B cell (primary cell): ENCODE results near the gene HLA-B. TPM values are rescaled to one million over a fixed set of nuclear protein-coding genes. Genes with fewer than 3 reads are reported as not detected.

ENCODE experiments used
- ATAC-seq: fragments of 200-7000 bp; cut with Tn5 transposase; one replicate; pipeline ENCODE4 v1.10.0; 2021; ENCODE audit warnings: low read depth, mild to moderate bottlenecking, moderate number of reproducible peaks, moderate library complexity
- CTCF ChIA-PET: fragments of 350-600 bp; sonication (Branson Sonifier 250); formaldehyde crosslinking; loops from one replicate; lab custom pipeline; 2021; ENCODE audit warnings: antibody characterized with exemption, inconsistent platforms; lab: Charles Lee
- POLR2A ChIA-PET: fragments of 350-600 bp; sonication (Branson Sonifier 250); formaldehyde crosslinking; loops from one replicate; lab custom pipeline; 2021; ENCODE audit warnings: antibody characterized with exemption; lab: Charles Lee
- DNase-seq: peaks from one replicate; pipeline ENCODE4 v3.0.0; 2013
- H2AFZ ChIP-seq: 2 replicates; pipeline ENCODE4 v1.6.1; 2012; ENCODE audit warnings: mild to moderate bottlenecking, low read depth, low read length; ENCODE audit not compliant: insufficient read depth, poor library complexity, severe bottlenecking
- H3K27ac ChIP-seq, 2 donors: 1 replicate in 1 of 2; 2 replicates in 1 of 2; pipeline ENCODE4 v1.5.1; 2012 to 2013; ENCODE audit warnings: low read length in 2 of 2, mild to moderate bottlenecking in 2 of 2, moderate library complexity in 1 of 2
- H3K27me3 ChIP-seq, 4 experiments: fragments of 200-600 bp in 1 of 4; sonication (generic) in 1 of 4; replicated peaks in 1 of 4; 1 replicate in 2 of 4; 2 replicates in 2 of 4; pipeline versions ENCODE4 v1.6.1 to v1.7.0; 2013 to 2016; ENCODE audit warnings: low read length in 3 of 4, mild to moderate bottlenecking in 2 of 4, mixed read lengths in 1 of 4, moderate library complexity in 1 of 4; ENCODE audit not compliant: insufficient read depth in 4 of 4, control insufficient read depth in 3 of 4; ENCODE audit errors: control extremely low read depth in 1 of 4
- H3K36me3 ChIP-seq, 2 experiments: replicated peaks in 1 of 2; 1 replicate in 1 of 2; 2 replicates in 1 of 2; pipeline versions ENCODE4 v1.6.1 to v1.7.1; 2013; ENCODE audit warnings: low read length in 1 of 2; ENCODE audit not compliant: insufficient read depth in 2 of 2, control insufficient read depth in 1 of 2; ENCODE audit errors: control extremely low read depth in 1 of 2, extremely low read depth in 1 of 2
- H3K4me1 ChIP-seq, 2 donors: fragments of 200-600 bp in 1 of 2; sonication (generic) in 1 of 2; 1 replicate in 1 of 2; 2 replicates in 1 of 2; pipeline versions ENCODE4 v1.5.1 to v1.6.1; 2013 to 2017; ENCODE audit warnings: low read length in 2 of 2; ENCODE audit not compliant: control insufficient read depth in 2 of 2, insufficient read depth in 2 of 2
- H3K4me2 ChIP-seq: replicated peaks from 2 replicates; pipeline ENCODE3; 2012; ENCODE audit warnings: mild to moderate bottlenecking, low read depth, low read length; ENCODE audit not compliant: poor library complexity, severe bottlenecking
- H3K4me3 ChIP-seq, 5 experiments: fragments of 200-600 bp in 1 of 5; sonication (generic) in 1 of 5; 1 replicate in 3 of 5; 2 replicates in 2 of 5; pipeline versions ENCODE4 v1.5.1 to v1.7.0; 2011 to 2016; ENCODE audit warnings: low read length in 4 of 5, mild to moderate bottlenecking in 4 of 5, low read depth in 2 of 5, control low read depth in 1 of 5, moderate library complexity in 1 of 5; ENCODE audit not compliant: insufficient read depth in 1 of 5; ENCODE audit errors: control extremely low read depth in 1 of 5, extremely low read depth in 1 of 5
- H3K79me2 ChIP-seq: fragments of 200-600 bp; sonication (generic); one replicate; pipeline ENCODE4 v1.6.0; 2016; ENCODE audit warnings: low read length; ENCODE audit not compliant: control insufficient read depth, insufficient read depth
- H3K9ac ChIP-seq: fragments of 200-600 bp; sonication (generic); 2 replicates; pipeline ENCODE4 v1.6.1; 2017; ENCODE audit warnings: mild to moderate bottlenecking, low read length, moderate library complexity
- H3K9me3 ChIP-seq, 3 donors: one replicate each; pipeline versions ENCODE4 v1.6.1 to v1.7.1; 2013; ENCODE audit warnings: low read length in 2 of 3; ENCODE audit not compliant: control insufficient read depth in 2 of 3, insufficient read depth in 1 of 3; ENCODE audit errors: control extremely low read depth in 1 of 3
- H4K20me1 ChIP-seq: 2 replicates; pipeline ENCODE4 v1.6.0; 2012; ENCODE audit warnings: mild to moderate bottlenecking, low read length; ENCODE audit not compliant: insufficient read depth, control insufficient read depth, poor library complexity, severe bottlenecking
- H3K27ac Mint-ChIP-seq: one replicate; pipeline ENCODE4 v1.8.0; 2021; ENCODE audit warnings: mixed read lengths
- H3K27me3 Mint-ChIP-seq: one replicate; pipeline ENCODE4 v1.8.0; 2021; ENCODE audit warnings: mixed read lengths
- H3K4me1 Mint-ChIP-seq: one replicate; pipeline ENCODE4 v1.8.0; 2021; ENCODE audit warnings: mixed read lengths
- H3K4me3 Mint-ChIP-seq: one replicate; pipeline ENCODE4 v1.8.0; 2021; ENCODE audit warnings: mixed read lengths
- H3K9me3 Mint-ChIP-seq: one replicate; pipeline ENCODE4 v1.8.0; 2022; ENCODE audit warnings: mixed read lengths; ENCODE audit not compliant: insufficient read depth
- EZH2 ChIP-seq: IDR thresholded peaks from 2 replicates; pipeline ENCODE4 v1.6.1; 2012; ENCODE audit warnings: borderline replicate concordance, low read depth, mild to moderate bottlenecking, moderate library complexity, low read length; ENCODE audit not compliant: insufficient read depth, poor library complexity, severe bottlenecking
- WGBS: methylation state at CpG from one replicate; pipeline ENCODE4 v1.1.5; 2013; ENCODE audit warnings: missing lambda C conversion rate; ENCODE audit not compliant: insufficient coverage; 5-methylcytosine and 5-hydroxymethylcytosine counted together
- intact Hi-C: fragments of 100-400 bp; cut with micrococcal nuclease; formaldehyde crosslinking; loops from one replicate; pipeline ENCODE4 v1.10.0; 2022
- polyA plus RNA-seq: library from polyadenylated mRNA; depleted of rRNA; stranded (reverse); fragments of >200 nt; gene quantifications from 2 replicates; pipeline ENCODE4 v1.2.3, GENCODE V29; 2012
- total RNA-seq, 2 donors: library from RNA; stranded (reverse); fragments of 120-200 nt in 1 of 2; gene quantifications; 1 replicate in 1 of 2; 2 replicates in 1 of 2; pipeline versions ENCODE4 v1.2.3 to v1.2.4, GENCODE V29; 2013 to 2022
- TF ChIP-seq, protein P1 (sequence below): fragments of 200-600 bp; IDR thresholded peaks from one replicate; pipeline ENCODE4 v1.8.0; 2022; ENCODE audit warnings: antibody characterized with exemption, mild to moderate bottlenecking

HLA-B gene
- total and polyA plus RNA-seq, 2 donors (not counting 1 experiment from before 2014, with no cell fraction given), result 4,028 to 7,345 TPM

DNA sequence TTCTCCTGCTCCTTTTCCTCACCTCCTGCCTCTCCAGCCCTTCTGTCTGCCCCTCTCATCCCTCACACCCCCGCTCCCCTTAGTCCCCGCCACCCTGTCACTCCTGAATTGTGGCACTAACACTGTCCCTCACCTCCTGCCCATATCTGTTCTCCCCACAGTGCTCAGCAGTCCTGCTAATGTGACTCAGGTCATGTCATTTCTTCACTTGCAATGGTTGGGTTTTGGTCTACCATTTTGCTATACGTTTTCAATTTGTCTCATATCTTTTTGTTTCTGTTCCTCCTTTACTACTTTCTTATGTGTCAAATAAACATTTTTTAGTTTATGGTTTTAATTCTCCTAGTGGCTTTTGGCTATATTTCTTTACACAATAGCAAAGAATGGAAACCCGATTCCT lies 1.3 kb upstream of the HLA-B start:
- H3K4me2 ChIP-seq, result peak overlapping the region; percentile 83
- H3K4me1 Mint-ChIP-seq, result peaks cover 42% of the 10 kb centered on the region
- H3K27ac Mint-ChIP-seq, result peak overlapping the region; percentile 100
- peak overlapping the region; percentile 99 for H3K4me3 Mint-ChIP-seq
- H3K27me3 Mint-ChIP-seq, result peaks cover 6% of the 10 kb centered on the region
- TF ChIP-seq, protein P1, sequence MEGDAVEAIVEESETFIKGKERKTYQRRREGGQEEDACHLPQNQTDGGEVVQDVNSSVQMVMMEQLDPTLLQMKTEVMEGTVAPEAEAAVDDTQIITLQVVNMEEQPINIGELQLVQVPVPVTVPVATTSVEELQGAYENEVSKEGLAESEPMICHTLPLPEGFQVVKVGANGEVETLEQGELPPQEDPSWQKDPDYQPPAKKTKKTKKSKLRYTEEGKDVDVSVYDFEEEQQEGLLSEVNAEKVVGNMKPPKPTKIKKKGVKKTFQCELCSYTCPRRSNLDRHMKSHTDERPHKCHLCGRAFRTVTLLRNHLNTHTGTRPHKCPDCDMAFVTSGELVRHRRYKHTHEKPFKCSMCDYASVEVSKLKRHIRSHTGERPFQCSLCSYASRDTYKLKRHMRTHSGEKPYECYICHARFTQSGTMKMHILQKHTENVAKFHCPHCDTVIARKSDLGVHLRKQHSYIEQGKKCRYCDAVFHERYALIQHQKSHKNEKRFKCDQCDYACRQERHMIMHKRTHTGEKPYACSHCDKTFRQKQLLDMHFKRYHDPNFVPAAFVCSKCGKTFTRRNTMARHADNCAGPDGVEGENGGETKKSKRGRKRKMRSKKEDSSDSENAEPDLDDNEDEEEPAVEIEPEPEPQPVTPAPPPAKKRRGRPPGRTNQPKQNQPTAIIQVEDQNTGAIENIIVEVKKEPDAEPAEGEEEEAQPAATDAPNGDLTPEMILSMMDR, result no peak
- TF ChIP-seq EZH2, result no peak
- H3K4me3 ChIP-seq, result peak overlapping the region in 4 of 5 experiments; percentile 67 to 98 (median 88)
- H3K4me1 ChIP-seq, result peaks cover 30 to 31% of the 10 kb centered on the region in 2 donors
- intact Hi-C loops, result loop anchor here (5.0 to 10.0 kb wide), 2 partner anchors 44 to 744 kb away; partner anchors contain the start of genes MICA, MRPS18B and PPP1R10
- no peak for ATAC-seq
- peak overlapping the region; percentile 78 for H2AFZ ChIP-seq
- ChIA-PET CTCF (interaction anchor here (1.0 to 2.1 kb wide), 3 partner anchors 9 to 161 kb away, joined by 3 to 15 read pairs (median 5); no protein-coding TSS in a partner anchor), POLR2A (interaction anchor here (1.1 kb wide), 1 partner anchor 161 kb away, joined by 4 read pairs; no protein-coding TSS in a partner anchor)
- no peaks in the 10 kb centered on the region for H3K9me3 ChIP-seq
- peaks cover 58% of the 10 kb centered on the region for H3K79me2 ChIP-seq
- peak overlapping the region; percentile 100 for H3K9ac ChIP-seq
- peak; percentile 49 for DNase-seq
- H3K27me3 ChIP-seq, result no peaks in the 10 kb centered on the region
- peaks cover 2 to 29% of the 10 kb centered on the region in 2 experiments for H3K36me3 ChIP-seq
- no CpG with 5 or more reads among the region's 4 CpGs for WGBS
- peaks cover 36% of the 10 kb centered on the region for H4K20me1 ChIP-seq
- peak overlapping the region; percentile 98 to 100 for H3K27ac ChIP-seq
- H3K9me3 Mint-ChIP-seq, result no peaks in the 10 kb centered on the region

DNA sequence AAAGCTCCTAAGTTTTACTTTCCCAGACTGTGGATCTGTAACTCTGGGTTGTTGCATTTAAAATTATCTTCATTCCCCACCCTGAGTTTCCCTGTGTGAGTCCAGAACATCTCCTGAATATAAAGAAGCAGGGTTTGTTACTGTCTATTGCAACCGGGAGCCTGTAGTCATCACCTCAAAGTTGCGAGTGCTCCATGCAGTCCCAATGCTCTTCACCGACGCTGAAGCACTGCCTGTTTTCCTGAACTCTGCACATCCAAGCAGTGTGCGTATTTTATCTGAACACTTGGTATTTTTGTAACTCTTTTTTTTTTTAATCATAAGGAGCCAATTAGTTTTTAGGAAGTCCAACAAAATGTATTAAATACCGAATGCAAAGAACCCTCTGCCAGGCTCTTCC lies 907 bp upstream of the HLA-B start:
- WGBS, result 14% methylated on average over 3 of the region's 6 CpGs
- peak overlapping the region; percentile 51 to 98 (median 87) for H3K4me3 ChIP-seq
- no peaks in the 10 kb centered on the region for H3K9me3 Mint-ChIP-seq
- intact Hi-C loops, result loop anchor here (1.0 to 10.0 kb wide), 6 partner anchors 8 to 743 kb away; partner anchors contain the start of genes HLA-C, MICA, MRPS18B and PPP1R10
- ChIA-PET CTCF (interaction anchor here (0.6 to 2.1 kb wide), 5 partner anchors 10 to 161 kb away, joined by 3 to 15 read pairs (median 3); no protein-coding TSS in a partner anchor), POLR2A (interaction anchor here (0.6 to 1.1 kb wide), 3 partner anchors 9 to 171 kb away, joined by 4 to 6 read pairs (median 5); no protein-coding TSS in a partner anchor)
- H3K4me1 ChIP-seq, result peaks cover 34 to 35% of the 10 kb centered on the region in 2 donors
- peaks cover 46% of the 10 kb centered on the region for H3K4me1 Mint-ChIP-seq
- H3K9ac ChIP-seq, result peak overlapping the region; percentile 100
- H3K4me3 Mint-ChIP-seq, result peak overlapping the region; percentile 99
- H3K27me3 ChIP-seq, result no peaks in the 10 kb centered on the region
- H3K27ac ChIP-seq, result peak overlapping the region; percentile 98 to 100
- no peak for TF ChIP-seq EZH2
- TF ChIP-seq, protein P1, result no peak
- H3K9me3 ChIP-seq, result no peaks in the 10 kb centered on the region
- peaks cover 6% of the 10 kb centered on the region for H3K27me3 Mint-ChIP-seq
- peak overlapping the region; percentile 78 for H2AFZ ChIP-seq
- peaks cover 2 to 32% of the 10 kb centered on the region in 2 experiments for H3K36me3 ChIP-seq
- peaks cover 59% of the 10 kb centered on the region for H3K79me2 ChIP-seq
- peak overlapping the region; percentile 100 for H3K27ac Mint-ChIP-seq
- peak overlapping the region; percentile 83 for H3K4me2 ChIP-seq
- peaks cover 40% of the 10 kb centered on the region for H4K20me1 ChIP-seq
- DNase-seq (no peak), ATAC-seq (no peak)
